Neural cell (in vitro differentiated cells): Measurements from ENCODE around the gene SAP30L.

ENCODE experiments used
- CTCF ChIP-seq: fragments of 450-650 bp; IDR thresholded peaks from 2 replicates; pipeline ENCODE4 v1.5.1; 2014; ENCODE audit warnings: antibody characterized with exemption, mild to moderate bottlenecking, moderate library complexity; ENCODE audit not compliant: poor library complexity, severe bottlenecking
- EP300 ChIP-seq: fragments of 450-650 bp; conservative IDR thresholded peaks from 2 replicates; pipeline ENCODE4 v1.6.1; 2014; ENCODE audit warnings: antibody characterized with exemption, mild to moderate bottlenecking, moderate library complexity; ENCODE audit not compliant: poor library complexity, severe bottlenecking
- EZH2 ChIP-seq: fragments of 200-600, 300-800 bp; shearing (Covaris generic), sonication (generic); IDR thresholded peaks from 2 replicates; pipeline ENCODE4 v1.6.1; 2014; ENCODE audit warnings: antibody characterized with exemption, low read length, borderline replicate concordance, mild to moderate bottlenecking; ENCODE audit not compliant: insufficient read depth, poor library complexity, severe bottlenecking
- POLR2AphosphoS5 ChIP-seq: IDR thresholded peaks from 2 replicates; pipeline ENCODE4 v1.6.1; 2012
- REST ChIP-seq: IDR thresholded peaks from 2 replicates; pipeline ENCODE4 v1.6.1; 2012; ENCODE audit warnings: borderline replicate concordance
- TAF1 ChIP-seq: IDR thresholded peaks from 2 replicates; pipeline ENCODE4 v1.6.1; 2012; ENCODE audit warnings: low read depth

- TF ChIP-seq CTCF (no peak), EP300 (no peak), EZH2 (no peak), REST (no peak), POLR2AphosphoS5 (no peak), TAF1 (no peak)
Measured at GRCh38 chr5:154412925-154413324, 32.9 kb upstream of the SAP30L start.
